ENCODE data around the gene SLC41A2.

- TF ChIP-seq ZNF274 (IDR thresholded peaks at IDR 0.05; ENCODE audit: low read depth, low read length) (no peak), SUZ12 (IDR thresholded peaks at IDR 0.05; ENCODE audit: extremely low read depth, insufficient read depth, insufficient read length) (no peak), YY1 (IDR thresholded peaks at IDR 0.05; ENCODE audit: insufficient read depth, insufficient read length) (no peak)
Measured at GRCh38 chr12:104921340-104921739, 36.8 kb downstream of the SLC41A2 start.

All from NT2/D1 (cell line).